K562 (cell line): Measurements from ENCODE around the gene POLR3A. TPM values are rescaled to one million over a fixed set of nuclear protein-coding genes. Genes with fewer than 3 reads are reported as not detected.

Experiments
- CBFA2T3 ChIP-seq: fragments of 450-650 bp; IDR thresholded peaks from 2 replicates; pipeline ENCODE4 v1.6.1; 2017
- CCAR2 ChIP-seq: fragments of 200-400 bp; formaldehyde crosslinking; IDR thresholded peaks from 2 replicates; pipeline ENCODE4 v1.6.1; 2017; ENCODE audit warnings: mild to moderate bottlenecking, low read depth, low read length
- CXXC5 ChIP-seq: fragments of 250-450 bp; sonication (Bioruptor Pico); IDR thresholded peaks from 2 replicates; pipeline ENCODE4 v1.8.0; 2022; ENCODE audit warnings: inconsistent platforms, mild to moderate bottlenecking, moderate library complexity
- DEAF1 ChIP-seq: fragments of 450-650 bp; formaldehyde crosslinking; IDR thresholded peaks from 2 replicates; pipeline ENCODE4 v1.4.0; 2020; ENCODE audit warnings: mild to moderate bottlenecking, moderate library complexity
- DNMT1 ChIP-seq: fragments of 450-650 bp; IDR thresholded peaks from 2 replicates; pipeline ENCODE4 v1.6.1; 2016; ENCODE audit warnings: antibody characterized with exemption, mild to moderate bottlenecking
- ETV1 ChIP-seq: fragments of 450-650 bp; conservative IDR thresholded peaks from 2 replicates; pipeline ENCODE4 v1.6.1; 2016; ENCODE audit warnings: missing genetic modification characterization, control low read depth, low read depth, missing compliant biosample characterization
- IFI16 ChIP-seq: fragments of 250-450 bp; sonication (Bioruptor Pico); IDR thresholded peaks from 2 replicates; pipeline ENCODE4 v2.1.2; 2022; ENCODE audit warnings: mild to moderate bottlenecking, inconsistent platforms
- MAFG ChIP-seq: fragments of 450-650 bp; conservative IDR thresholded peaks from 2 replicates; pipeline ENCODE4 v1.6.1; 2016; ENCODE audit warnings: missing genetic modification characterization, missing compliant biosample characterization
- MCM5 ChIP-seq: fragments of 450-650 bp; IDR thresholded peaks from 2 replicates; pipeline ENCODE4 v1.6.1; 2016; ENCODE audit warnings: low read depth
- MEIS2 ChIP-seq: fragments of 450-650 bp; IDR thresholded peaks from 2 replicates; pipeline ENCODE4 v1.6.1; 2014; ENCODE audit warnings: mild to moderate bottlenecking; ENCODE audit not compliant: partially characterized antibody
- NCOA1 ChIP-seq: fragments of 450-650 bp; IDR thresholded peaks from 2 replicates; pipeline ENCODE4 v1.6.1; 2016; ENCODE audit warnings: low read depth
- NFIC ChIP-seq: fragments of 450-650 bp; IDR thresholded peaks from 2 replicates; pipeline ENCODE4 v1.6.1; 2017; ENCODE audit warnings: mild to moderate bottlenecking, inconsistent platforms
- PCBP1 ChIP-seq: fragments of 200-400 bp; formaldehyde crosslinking; IDR thresholded peaks from 2 replicates; pipeline ENCODE4 v1.6.1; 2018; ENCODE audit warnings: mild to moderate bottlenecking, low read depth, low read length; ENCODE audit not compliant: poor library complexity, severe bottlenecking
- POLR2AphosphoS2 ChIP-seq: IDR thresholded peaks from 2 replicates; pipeline ENCODE4 v1.6.1; 2012; ENCODE audit warnings: low read length, improper control_type of control experiment
- RBFOX2 ChIP-seq: fragments of 200-400 bp; formaldehyde crosslinking; IDR thresholded peaks from 2 replicates; pipeline ENCODE4 v1.6.1; 2017; ENCODE audit warnings: low read depth, mild to moderate bottlenecking, low read length, moderate library complexity
- SMAD4 ChIP-seq: fragments of 250-450 bp; sonication (Bioruptor Pico); conservative IDR thresholded peaks from 2 replicates; pipeline ENCODE4 v1.8.0; 2021; ENCODE audit warnings: inconsistent platforms, mild to moderate bottlenecking, moderate library complexity
- SMARCA4 ChIP-seq: fragments of 450-650 bp; IDR thresholded peaks from 2 replicates; pipeline ENCODE4 v1.6.1; 2016
- SPI1 ChIP-seq: IDR thresholded peaks from 2 replicates; pipeline ENCODE4 v1.6.1; 2011; ENCODE audit warnings: low read depth, low read length, control low read depth, borderline replicate concordance
- ZBTB1 ChIP-seq: sonication (generic); formaldehyde crosslinking; IDR thresholded peaks from 2 replicates; pipeline ENCODE4 v1.8.1; 2023; ENCODE audit warnings: missing genetic modification reagents, low read depth, mild to moderate bottlenecking, borderline replicate concordance
- ZNF12 ChIP-seq: sonication (generic); formaldehyde crosslinking; IDR thresholded peaks from 2 replicates; pipeline ENCODE4 v1.4.0; 2020; ENCODE audit warnings: mild to moderate bottlenecking, missing genetic modification reagents
- ZNF263 ChIP-seq: sonication (generic); formaldehyde crosslinking; IDR thresholded peaks from 2 replicates; pipeline ENCODE4 v1.8.0; 2022; ENCODE audit warnings: mild to moderate bottlenecking, missing genetic modification reagents, borderline replicate concordance
- ZNF384 ChIP-seq: IDR thresholded peaks from 2 replicates; pipeline ENCODE4 v1.6.1; 2012; ENCODE audit warnings: low read depth, low read length, improper control_type of control experiment
- ZNF77 ChIP-seq: fragments of 250-450 bp; sonication (Bioruptor Pico); IDR thresholded peaks from 2 replicates; pipeline ENCODE4 v1.5.0; 2020
- ZNF830 ChIP-seq: fragments of 250-450 bp; sonication (Bioruptor Pico); IDR thresholded peaks from 2 replicates; pipeline ENCODE4 v1.5.0; 2021; ENCODE audit warnings: mild to moderate bottlenecking
- polyA plus RNA-seq, 8 experiments: library from polyadenylated mRNA; depleted of rRNA in 4 of 8; stranded (reverse) in 5 of 8; unstranded in 3 of 8; fragments of >200 nt; fragmentation: Nextera tagmentation in 2 of 8; fragmentation: Illumina TruSeq in 1 of 8; extraction: Ambion mirVana in 2 of 8; extraction: Trizol in 1 of 8; gene quantifications; 2 replicates each; pipeline versions ENCODE4 v1.2.1 to v1.2.3, GENCODE V29; 2011 to 2014; ENCODE audit warnings: inconsistent platforms in 1 of 8, missing spikeins in 1 of 8
- total RNA-seq, 7 experiments: library from RNA; depleted of rRNA in 6 of 7; stranded (reverse); fragments of >200 nt in 6 of 7; fragmentation: Illumina TruSeq in 2 of 7; extraction: Trizol in 2 of 7; gene quantifications; 2 replicates each; pipeline versions ENCODE4 v1.2.1 to v1.2.3, GENCODE V29; 2011 to 2021; ENCODE audit warnings: low replicate concordance in 1 of 7
- TF ChIP-seq, protein P1 (sequence below): fragments of 450-650 bp; formaldehyde crosslinking; IDR thresholded peaks from 2 replicates; pipeline ENCODE4 v1.4.0; 2022; ENCODE audit warnings: missing genetic modification characterization
- TF ChIP-seq, protein P2 (sequence below): fragments of 450-650 bp; IDR thresholded peaks from 2 replicates; pipeline ENCODE4 v1.6.1; 2016; ENCODE audit warnings: borderline replicate concordance

POLR3A gene
- total and polyA plus RNA-seq, 9 of the 15 experiments (the other 6 are each of a cell fraction or from before 2014, with no cell fraction given) = 14.9 to 37.0 (median 26.7) TPM

DNA sequence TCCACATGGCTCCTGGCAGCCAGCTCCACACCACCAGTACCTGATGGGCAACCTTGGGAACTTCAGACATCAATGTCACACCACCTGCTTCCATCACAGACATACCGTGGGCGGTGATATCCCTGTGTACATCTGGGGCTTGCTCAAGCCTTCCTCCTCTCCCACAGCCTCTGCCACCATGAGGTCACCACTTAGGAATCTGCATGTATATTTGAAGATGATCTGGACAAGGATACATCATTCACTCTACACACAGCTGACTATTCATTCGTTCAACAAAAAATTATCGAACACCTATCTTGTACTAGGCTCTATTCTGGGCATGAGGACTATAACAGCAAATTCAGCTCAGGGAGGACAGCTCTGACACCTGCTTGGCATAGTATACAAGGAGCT, 109.6 kb downstream of the POLR3A start (continued):
- no peak for TF ChIP-seq DEAF1 (CRISPR knock-in tag)
- no peak for TF ChIP-seq ZNF12 (CRISPR knock-in tag)
- TF ChIP-seq, protein P1, sequence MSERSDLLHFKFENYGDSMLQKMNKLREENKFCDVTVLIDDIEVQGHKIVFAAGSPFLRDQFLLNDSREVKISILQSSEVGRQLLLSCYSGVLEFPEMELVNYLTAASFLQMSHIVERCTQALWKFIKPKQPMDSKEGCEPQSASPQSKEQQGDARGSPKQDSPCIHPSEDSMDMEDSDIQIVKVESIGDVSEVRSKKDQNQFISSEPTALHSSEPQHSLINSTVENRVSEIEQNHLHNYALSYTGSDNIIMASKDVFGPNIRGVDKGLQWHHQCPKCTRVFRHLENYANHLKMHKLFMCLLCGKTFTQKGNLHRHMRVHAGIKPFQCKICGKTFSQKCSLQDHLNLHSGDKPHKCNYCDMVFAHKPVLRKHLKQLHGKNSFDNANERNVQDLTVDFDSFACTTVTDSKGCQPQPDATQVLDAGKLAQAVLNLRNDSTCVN (CRISPR knock-in tag) = no peak
- TF ChIP-seq ZNF263 (CRISPR knock-in tag) = no peak
- TF ChIP-seq, protein P2, sequence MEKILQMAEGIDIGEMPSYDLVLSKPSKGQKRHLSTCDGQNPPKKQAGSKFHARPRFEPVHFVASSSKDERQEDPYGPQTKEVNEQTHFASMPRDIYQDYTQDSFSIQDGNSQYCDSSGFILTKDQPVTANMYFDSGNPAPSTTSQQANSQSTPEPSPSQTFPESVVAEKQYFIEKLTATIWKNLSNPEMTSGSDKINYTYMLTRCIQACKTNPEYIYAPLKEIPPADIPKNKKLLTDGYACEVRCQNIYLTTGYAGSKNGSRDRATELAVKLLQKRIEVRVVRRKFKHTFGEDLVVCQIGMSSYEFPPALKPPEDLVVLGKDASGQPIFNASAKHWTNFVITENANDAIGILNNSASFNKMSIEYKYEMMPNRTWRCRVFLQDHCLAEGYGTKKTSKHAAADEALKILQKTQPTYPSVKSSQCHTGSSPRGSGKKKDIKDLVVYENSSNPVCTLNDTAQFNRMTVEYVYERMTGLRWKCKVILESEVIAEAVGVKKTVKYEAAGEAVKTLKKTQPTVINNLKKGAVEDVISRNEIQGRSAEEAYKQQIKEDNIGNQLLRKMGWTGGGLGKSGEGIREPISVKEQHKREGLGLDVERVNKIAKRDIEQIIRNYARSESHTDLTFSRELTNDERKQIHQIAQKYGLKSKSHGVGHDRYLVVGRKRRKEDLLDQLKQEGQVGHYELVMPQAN = no peak
- TF ChIP-seq CXXC5 (CRISPR knock-in tag) = no peak
- no peak for TF ChIP-seq PCBP1
- TF ChIP-seq CCAR2 = no peak
- no peak for TF ChIP-seq NCOA1
- TF ChIP-seq MEIS2 = peak; percentile 25
- peak; percentile 45; the same call in 1 of the 2 replicates for TF ChIP-seq SMARCA4
- TF ChIP-seq SPI1 = no peak
- no peak for TF ChIP-seq DNMT1
- TF ChIP-seq MCM5 = no peak
- TF ChIP-seq SMAD4 = no peak
- no peak for TF ChIP-seq ZNF830 (CRISPR knock-in tag)
- TF ChIP-seq IFI16 (CRISPR knock-in tag) = no peak
- TF ChIP-seq MAFG (tag) = no peak
- no peak for TF ChIP-seq ZBTB1 (CRISPR knock-in tag)
- no peak for TF ChIP-seq POLR2AphosphoS2
- TF ChIP-seq ZNF77 (CRISPR knock-in tag) = no peak
- no peak; the same call in 1 of the 2 replicates for TF ChIP-seq ZNF384
- no peak for TF ChIP-seq ETV1 (tag)
- TF ChIP-seq RBFOX2 = no peak
- TF ChIP-seq CBFA2T3 = peak; percentile 82
- no peak for TF ChIP-seq NFIC
